Endothelial cell of umbilical vein (primary cell): ENCODE data around the gene MMP2. TPM values are rescaled to one million over a fixed set of nuclear protein-coding genes. Genes with fewer than 3 reads are reported as not detected.

Experiments
- BruUV-seq: library from RNA; stranded (reverse); fragments of 400-500 nt; replicated peaks from 2 replicates; lab custom pipeline; 2021; lab: Mats Ljungman, UMichigan
- CTCF ChIA-PET: fragments of 300-600, 350-600 bp; sonication (Branson Sonifier 250); formaldehyde crosslinking; loops from one replicate; lab custom pipeline; 2021; ENCODE audit warnings: antibody characterized with exemption, inconsistent platforms; lab: Charles Lee
- POLR2A ChIA-PET: fragments of 300-600, 350-600 bp; sonication (Branson Sonifier 250); formaldehyde crosslinking; loops from one replicate; lab custom pipeline; 2021; ENCODE audit warnings: antibody characterized with exemption, inconsistent platforms; lab: Charles Lee
- DNase-seq: peaks from one replicate; pipeline ENCODE4 v3.0.0-alpha.2; 2011; ENCODE audit warnings: low read depth, low spot score
- FAIRE-seq: peaks from 2 replicates; lab custom pipeline; 2011; peaks lifted over from hg19 to GRCh38; lab: Jason Lieb, UNC
- H2AFZ ChIP-seq: 2 replicates; pipeline ENCODE4 v1.6.0; 2012; ENCODE audit warnings: low read depth, low read length, control low read depth, inconsistent platforms
- H3K27ac ChIP-seq: 2 replicates; pipeline ENCODE4 v1.5.1; 2011; ENCODE audit warnings: low read depth, mild to moderate bottlenecking, control low read depth, low read length, moderate library complexity; ENCODE audit not compliant: insufficient read depth
- H3K27me3 ChIP-seq, 2 experiments: 2 replicates each; pipeline versions ENCODE4 v1.6.0 to v1.6.1; 2011; ENCODE audit warnings: low read length in 2 of 2, mixed read lengths in 1 of 2; ENCODE audit not compliant: control insufficient read depth in 2 of 2, insufficient read depth in 2 of 2
- H3K36me3 ChIP-seq, 2 experiments: 2 replicates in 1 of 2; 3 replicates in 1 of 2; pipeline ENCODE4 v1.5.1; 2011; ENCODE audit warnings: low read length in 2 of 2, mild to moderate bottlenecking in 1 of 2, moderate library complexity in 1 of 2; ENCODE audit not compliant: control insufficient read depth in 2 of 2, insufficient read depth in 2 of 2; ENCODE audit errors: extremely low read depth in 1 of 2
- H3K4me1 ChIP-seq: 3 replicates; pipeline ENCODE4 v1.5.1; 2011; ENCODE audit warnings: mild to moderate bottlenecking, low read length; ENCODE audit not compliant: control insufficient read depth, insufficient read depth; ENCODE audit errors: extremely low read depth
- H3K4me2 ChIP-seq: 2 replicates; pipeline ENCODE4 v1.6.1; 2011; ENCODE audit warnings: low read length, control low read depth, mixed read lengths; ENCODE audit not compliant: insufficient read depth
- H3K4me3 ChIP-seq, 3 experiments: fragments of 200-600 bp in 1 of 3; sonication (generic), shearing (Covaris generic) in 1 of 3; replicated peaks in 1 of 3; 2 replicates each; pipeline ENCODE4 v1.5.1; 2011 to 2016; ENCODE audit warnings: control low read depth in 3 of 3, low read length in 3 of 3, mild to moderate bottlenecking in 2 of 3, inconsistent platforms in 1 of 3, low read depth in 1 of 3, moderate library complexity in 1 of 3; ENCODE audit not compliant: insufficient read depth in 1 of 3
- H3K79me2 ChIP-seq: 2 replicates; pipeline ENCODE4 v1.6.0; 2012; ENCODE audit warnings: low read length, inconsistent platforms; ENCODE audit not compliant: control insufficient read depth, insufficient read depth
- H3K9ac ChIP-seq: replicated peaks from 2 replicates; pipeline ENCODE3; 2011; ENCODE audit warnings: low read length, control low read depth; ENCODE audit not compliant: insufficient read depth; ENCODE audit errors: extremely low read depth
- H3K9me1 ChIP-seq: replicated peaks from 3 replicates; pipeline ENCODE4 v1.6.0; 2011; ENCODE audit warnings: mild to moderate bottlenecking, low read length; ENCODE audit not compliant: control insufficient read depth, insufficient read depth; ENCODE audit errors: extremely low read depth
- H3K9me3 ChIP-seq: replicated peaks from 2 replicates; pipeline ENCODE4 v1.5.1; 2012; ENCODE audit warnings: low read length, inconsistent platforms; ENCODE audit not compliant: control insufficient read depth, insufficient read depth
- H4K20me1 ChIP-seq: replicated peaks from 2 replicates; pipeline ENCODE3; 2011; ENCODE audit warnings: mild to moderate bottlenecking, low read length; ENCODE audit not compliant: control insufficient read depth, insufficient read depth; ENCODE audit errors: extremely low read depth
- CTCF ChIP-seq, 2 donors: IDR thresholded peaks; 1 replicate in 1 of 2; 2 replicates in 1 of 2; pipeline ENCODE4 v1.5.1; 2011; ENCODE audit warnings: low read length in 2 of 2, mild to moderate bottlenecking in 2 of 2, moderate library complexity in 2 of 2, control low read depth in 1 of 2, inconsistent platforms in 1 of 2, low read depth in 1 of 2; ENCODE audit not compliant: insufficient read depth in 1 of 2; ENCODE audit errors: extremely low read depth in 1 of 2
- EZH2 ChIP-seq: IDR thresholded peaks from 2 replicates; pipeline ENCODE4 v1.6.1; 2012; ENCODE audit warnings: borderline replicate concordance, low read depth, mild to moderate bottlenecking, moderate library complexity, low read length, inconsistent platforms; ENCODE audit not compliant: severe bottlenecking
- FOS ChIP-seq: IDR thresholded peaks from 2 replicates; pipeline ENCODE4 v1.6.1; 2011; ENCODE audit warnings: mild to moderate bottlenecking, low read length, moderate library complexity, borderline replicate concordance; ENCODE audit not compliant: insufficient read depth
- GATA2 ChIP-seq: IDR thresholded peaks from 2 replicates; pipeline ENCODE4 v1.7.0; 2011; ENCODE audit warnings: low read depth, mild to moderate bottlenecking, moderate library complexity, mixed read lengths, low read length; ENCODE audit not compliant: insufficient read length, insufficient read depth
- JUN ChIP-seq: IDR thresholded peaks from 2 replicates; pipeline ENCODE4 v1.6.1; 2011; ENCODE audit warnings: borderline replicate concordance, low read depth; ENCODE audit not compliant: insufficient read length, insufficient read depth
- MAX ChIP-seq: IDR thresholded peaks from 2 replicates; pipeline ENCODE4 v1.6.1; 2011; ENCODE audit not compliant: insufficient read depth, insufficient read length
- MYC ChIP-seq: IDR thresholded peaks from one replicate; pipeline ENCODE4 v1.6.1; 2011; ENCODE audit warnings: mild to moderate bottlenecking, low read depth, low read length
- POLR2A ChIP-seq: IDR thresholded peaks from 2 replicates; pipeline ENCODE4 v1.6.1; 2012; ENCODE audit warnings: low read depth, mild to moderate bottlenecking, control low read depth, low read length
- POLR2AphosphoS5 ChIP-seq: IDR thresholded peaks from 2 replicates; pipeline ENCODE4 v1.6.1; 2012; ENCODE audit warnings: low read depth, mild to moderate bottlenecking, control low read depth, low read length, moderate library complexity; ENCODE audit not compliant: insufficient read depth
- dilution Hi-C: fragments of 300-500 bp; cut with MboI; formaldehyde crosslinking; loops from one replicate; pipeline ENCODE4 v1.15.0; 2019; ENCODE audit warnings: low sequenced_read_pairs; ENCODE audit not compliant: extremely low pct_ligation_motif_present
- intact Hi-C: fragments of 100-400 bp; cut with micrococcal nuclease; formaldehyde crosslinking; loops from one replicate; pipeline ENCODE4 v1.10.0; 2022
- polyA plus RNA-seq, 4 experiments: library from polyadenylated mRNA; depleted of rRNA in 3 of 4; stranded (reverse) in 3 of 4; unstranded in 1 of 4; fragments of >200 nt; gene quantifications; 2 replicates each; pipeline versions ENCODE4 v1.2.1 to v1.2.3, GENCODE V29; 2011 to 2012; ENCODE audit warnings: missing spikeins in 1 of 4
- total RNA-seq: library from RNA; stranded (reverse); gene quantifications from 2 replicates; pipeline ENCODE4 v1.2.3, GENCODE V29; 2021

The MMP2 gene
- total and polyA plus RNA-seq, 2 donors (not counting 3 experiments of a cell fraction or from before 2014, with no cell fraction given): 771 to 1,508 TPM

- DNase-seq: no peak
- no peaks in the 10 kb centered on the region for H3K9me3 ChIP-seq
- dilution Hi-C loops (no loop called here), intact Hi-C loops (loop anchor here (1.0 kb wide), 4 partner anchors 30 to 206 kb away; no protein-coding TSS in a partner anchor)
- ChIA-PET CTCF (interaction anchor here (0.6 to 4.2 kb wide), 35 partner anchors 9 to 1946 kb away, joined by 3 to 69 read pairs (median 5); no protein-coding TSS in a partner anchor), POLR2A (interaction anchor here (1.0 kb wide), 1 partner anchor 9 kb away, joined by 5 read pairs; no protein-coding TSS in a partner anchor)
- H3K36me3 ChIP-seq: peaks cover 32 to 54% of the 10 kb centered on the region in 2 experiments
- H3K4me3 ChIP-seq: no peak overlapping the region
- no peak for TF ChIP-seq MAX
- no peak for TF ChIP-seq POLR2A
- TF ChIP-seq FOS: no peak
- no peak for TF ChIP-seq EZH2
- no peak for TF ChIP-seq MYC
- TF ChIP-seq JUN: no peak
- TF ChIP-seq CTCF (IDR thresholded peaks at IDR 0.05; ENCODE audit: extremely low read depth in 1 of 2, insufficient read depth in 1 of 2, low read depth in 1 of 2, low read length in 2 of 2): no peak
- TF ChIP-seq GATA2: peak; percentile 55
- TF ChIP-seq POLR2AphosphoS5: no peak
- no peak overlapping the region for H3K9ac ChIP-seq
- no peaks in the 10 kb centered on the region for H3K9me1 ChIP-seq
- no peaks in the 10 kb centered on the region for H3K27me3 ChIP-seq
- H3K4me1 ChIP-seq: peaks cover 59% of the 10 kb centered on the region
- H4K20me1 ChIP-seq: no peaks in the 10 kb centered on the region
- no peak overlapping the region for H2AFZ ChIP-seq
- no peak for FAIRE-seq
- peak overlapping the region; percentile 2 for H3K27ac ChIP-seq
- H3K79me2 ChIP-seq: no peaks in the 10 kb centered on the region
- no peak overlapping the region for H3K4me2 ChIP-seq
- no TSS peak for BruUV-seq
Observed at GRCh38 chr16:55495616-55496289, 16.8 kb downstream of the MMP2 start.
